ENCODE measurements around the gene CDK11B. TPM values are rescaled to one million over a fixed set of nuclear protein-coding genes. Genes with fewer than 3 reads are reported as not detected.

CDK11B gene
- total RNA-seq, 1 donor from 2014 or later = 16.5 TPM

- H3K36me3 ChIP-seq = peaks cover 0 to 6% of the 10 kb centered on the region in 2 donors
- intact Hi-C loops (cut with DNase I) = no loop called here
- peaks cover 55% of the 10 kb centered on the region for H3K4me1 ChIP-seq
- no peak for TF ChIP-seq POLR2AphosphoS5 (IDR thresholded peaks at IDR 0.05; ENCODE audit: insufficient read depth in 1 of 2, low read depth in 1 of 2)
- DNase-seq (ENCODE audit: extremely low spot score in 2 of 2) = no peak
- no peaks in the 10 kb centered on the region for H3K27me3 ChIP-seq
- no peak overlapping the region for H3K4me3 ChIP-seq
- H3K9me3 ChIP-seq = no peaks in the 10 kb centered on the region
- H3K27ac ChIP-seq = no peak overlapping the region
These were observed 25.4 kb upstream of the CDK11B start for GRCh38 chr1:1684031-1684681.

- DNase-seq (ENCODE audit: extremely low spot score in 2 of 2) = no peak
- Histone ChIP-seq H3K36me3 (no peaks in the 10 kb centered on the region), H3K4me3 (no peak overlapping the region), H3K27me3 (no peaks in the 10 kb centered on the region), H3K9me3 (no peaks in the 10 kb centered on the region), H3K27ac (no peak overlapping the region), H3K4me1 (peaks cover 58% of the 10 kb centered on the region)
- TF ChIP-seq POLR2AphosphoS5 (IDR thresholded peaks at IDR 0.05; ENCODE audit: insufficient read depth in 1 of 2, low read depth in 1 of 2) (no peak), POLR2A (IDR thresholded peaks at IDR 0.05) (no peak), CTCF (IDR thresholded peaks at IDR 0.05) (no peak)
- intact Hi-C loops (cut with DNase I) = no loop called here
These were observed 24.5 kb upstream of the CDK11B start for GRCh38 chr1:1683104-1683905.

GRCh38 chr1:1680912-1681273, 22.1 kb upstream of the CDK11B start:
- DNase-seq (ENCODE audit: extremely low spot score in 2 of 2) = no peak
- no peak overlapping the region for H3K27ac ChIP-seq
- H3K4me1 ChIP-seq = peaks cover 39% of the 10 kb centered on the region
- H3K9me3 ChIP-seq = no peaks in the 10 kb centered on the region
- no peaks in the 10 kb centered on the region for H3K27me3 ChIP-seq
- TF ChIP-seq CTCF (IDR thresholded peaks at IDR 0.05) (no peak), POLR2A (IDR thresholded peaks at IDR 0.05) (no peak), POLR2AphosphoS5 (IDR thresholded peaks at IDR 0.05; ENCODE audit: insufficient read depth in 1 of 2, low read depth in 1 of 2) (no peak)
- no peak overlapping the region for H3K4me3 ChIP-seq
- H3K36me3 ChIP-seq = no peaks in the 10 kb centered on the region
- intact Hi-C loops (cut with DNase I) = no loop called here

GRCh38 chr1:1680031-1680911, 21.5 kb upstream of the CDK11B start:
- intact Hi-C loops (cut with DNase I) = no loop called here

More at GRCh38 chr1:1680031-1680911, 21.5 kb upstream of the CDK11B start:
- peaks cover 0 to under 1% of the 10 kb centered on the region in 2 donors for H3K36me3 ChIP-seq
- no peaks in the 10 kb centered on the region for H3K27me3 ChIP-seq
- no peaks in the 10 kb centered on the region for H3K9me3 ChIP-seq
- DNase-seq (ENCODE audit: extremely low spot score in 2 of 2) = no peak
- H3K27ac ChIP-seq = no peak overlapping the region
- H3K4me1 ChIP-seq = peaks cover 33% of the 10 kb centered on the region
- H3K4me3 ChIP-seq = no peak overlapping the region
- TF ChIP-seq POLR2A (IDR thresholded peaks at IDR 0.05) (no peak), CTCF (IDR thresholded peaks at IDR 0.05) (no peak), POLR2AphosphoS5 (IDR thresholded peaks at IDR 0.05; ENCODE audit: insufficient read depth in 1 of 2, low read depth in 1 of 2) (no peak)

All from vagina (tissue), 2 donors.